HEK293 (cell line): ENCODE measurements around the gene QPCTL.
A peak's percentile ranks its signal among the peaks of the same experiment; 100 is the strongest.

Experiments
- BCL11B ChIP-seq: fragments of 450-650 bp; formaldehyde crosslinking; IDR thresholded peaks from 2 replicates; pipeline ENCODE4 v1.5.1; 2016; ENCODE audit warnings: low read depth, missing biosample characterization, missing genetic modification characterization
- EGR2 ChIP-seq: fragments of 450-650 bp; formaldehyde crosslinking; IDR thresholded peaks from 2 replicates; pipeline ENCODE4 v1.5.1; 2016; ENCODE audit warnings: low read depth, missing biosample characterization, missing genetic modification characterization
- FEZF1 ChIP-seq: fragments of 450-650 bp; formaldehyde crosslinking; IDR thresholded peaks from 2 replicates; pipeline ENCODE4 v1.5.1; 2016; ENCODE audit warnings: missing biosample characterization, missing genetic modification characterization
- GLI4 ChIP-seq: fragments of 450-650 bp; formaldehyde crosslinking; IDR thresholded peaks from 2 replicates; pipeline ENCODE4 v1.5.1; 2016; ENCODE audit warnings: missing biosample characterization, missing genetic modification characterization
- GLIS2 ChIP-seq: fragments of 450-650 bp; formaldehyde crosslinking; IDR thresholded peaks from 2 replicates; pipeline ENCODE4 v1.5.1; 2016; ENCODE audit warnings: missing biosample characterization, missing genetic modification characterization
- HOXC10 ChIP-seq: sonication (generic); formaldehyde crosslinking; IDR thresholded peaks from 2 replicates; pipeline ENCODE4 v1.8.1; 2023; ENCODE audit warnings: mild to moderate bottlenecking, missing genetic modification reagents
- IKZF3 ChIP-seq: fragments of 450-650 bp; IDR thresholded peaks from 2 replicates; pipeline ENCODE4 v1.5.0; 2018; ENCODE audit warnings: missing biosample characterization, mild to moderate bottlenecking, missing genetic modification characterization, moderate library complexity
- OVOL3 ChIP-seq: fragments of 450-650 bp; formaldehyde crosslinking; IDR thresholded peaks from 2 replicates; pipeline ENCODE4 v1.5.1; 2016; ENCODE audit warnings: missing biosample characterization, missing genetic modification characterization
- SETDB1 ChIP-seq: IDR thresholded peaks from one replicate; pipeline ENCODE4 v1.6.1; 2017; ENCODE audit warnings: mild to moderate bottlenecking, low read length, moderate library complexity, mixed read lengths; ENCODE audit not compliant: insufficient read length
- YY1 ChIP-seq: fragments of 450-650 bp; formaldehyde crosslinking; IDR thresholded peaks from 2 replicates; pipeline ENCODE4 v1.5.1; 2018; ENCODE audit warnings: missing biosample characterization, missing genetic modification characterization
- ZBTB1 ChIP-seq: fragments of 450-650 bp; formaldehyde crosslinking; IDR thresholded peaks from 2 replicates; pipeline ENCODE4 v1.5.1; 2016; ENCODE audit warnings: missing biosample characterization, missing genetic modification characterization
- ZBTB21 ChIP-seq: fragments of 450-650 bp; formaldehyde crosslinking; IDR thresholded peaks from 2 replicates; pipeline ENCODE4 v1.5.1; 2017; ENCODE audit warnings: missing biosample characterization, missing genetic modification characterization
- ZEB2 ChIP-seq: fragments of 450-650 bp; formaldehyde crosslinking; IDR thresholded peaks from 2 replicates; pipeline ENCODE4 v1.5.1; 2016; ENCODE audit warnings: missing biosample characterization, missing genetic modification characterization
- ZFP69B ChIP-seq: fragments of 450-650 bp; formaldehyde crosslinking; IDR thresholded peaks from 2 replicates; pipeline ENCODE4 v1.5.1; 2016; ENCODE audit warnings: missing biosample characterization, missing genetic modification characterization
- ZNF112 ChIP-seq: fragments of 450-650 bp; formaldehyde crosslinking; IDR thresholded peaks from 2 replicates; pipeline ENCODE4 v1.5.0; 2017; ENCODE audit warnings: missing biosample characterization, missing genetic modification characterization
- ZNF114 ChIP-seq: fragments of 450-650 bp; formaldehyde crosslinking; IDR thresholded peaks from 2 replicates; pipeline ENCODE4 v1.5.0; 2017; ENCODE audit warnings: missing biosample characterization, missing genetic modification characterization
- ZNF19 ChIP-seq: fragments of 450-650 bp; formaldehyde crosslinking; IDR thresholded peaks from 2 replicates; pipeline ENCODE4; 2016; ENCODE audit warnings: missing biosample characterization, missing genetic modification characterization, low read depth
- ZNF239 ChIP-seq: fragments of 450-650 bp; formaldehyde crosslinking; IDR thresholded peaks from 2 replicates; pipeline ENCODE4 v1.5.1; 2016; ENCODE audit warnings: missing biosample characterization, missing genetic modification characterization
- ZNF394 ChIP-seq: fragments of 450-650 bp; formaldehyde crosslinking; IDR thresholded peaks from 2 replicates; pipeline ENCODE4 v1.5.1; 2016; ENCODE audit warnings: missing biosample characterization, missing genetic modification characterization, mild to moderate bottlenecking, moderate library complexity, borderline replicate concordance
- ZNF423 ChIP-seq: fragments of 450-650 bp; formaldehyde crosslinking; IDR thresholded peaks from 2 replicates; pipeline ENCODE4 v1.5.1; 2016; ENCODE audit warnings: missing biosample characterization, missing genetic modification characterization
- ZNF433 ChIP-seq: fragments of 450-650 bp; formaldehyde crosslinking; IDR thresholded peaks from 2 replicates; pipeline ENCODE4 v1.5.1; 2016; ENCODE audit warnings: missing biosample characterization, missing genetic modification characterization, low read depth
- ZNF48 ChIP-seq: fragments of 450-650 bp; formaldehyde crosslinking; IDR thresholded peaks from 2 replicates; pipeline ENCODE4 v1.5.1; 2016; ENCODE audit warnings: missing biosample characterization, missing genetic modification characterization
- ZNF529 ChIP-seq: fragments of 450-650 bp; formaldehyde crosslinking; IDR thresholded peaks from 2 replicates; pipeline ENCODE4 v1.5.1; 2017; ENCODE audit warnings: missing genetic modification characterization, missing biosample characterization; ENCODE audit not compliant: insufficient replicate concordance
- ZNF624 ChIP-seq: fragments of 450-650 bp; formaldehyde crosslinking; IDR thresholded peaks from 2 replicates; pipeline ENCODE4 v1.5.1; 2017; ENCODE audit warnings: missing biosample characterization, missing genetic modification characterization
- ZNF747 ChIP-seq: fragments of 450-650 bp; formaldehyde crosslinking; IDR thresholded peaks from 2 replicates; pipeline ENCODE4 v1.5.1; 2016; ENCODE audit warnings: missing biosample characterization, missing genetic modification characterization
- ZSCAN16 ChIP-seq: fragments of 450-650 bp; formaldehyde crosslinking; IDR thresholded peaks from 2 replicates; pipeline ENCODE4 v1.5.1; 2016; ENCODE audit warnings: missing biosample characterization, missing genetic modification characterization
- ZSCAN30 ChIP-seq: fragments of 450-650 bp; IDR thresholded peaks from 2 replicates; pipeline ENCODE4 v1.5.1; 2018; ENCODE audit warnings: missing biosample characterization, mild to moderate bottlenecking, missing genetic modification characterization, moderate library complexity
- TF ChIP-seq, protein P1 (sequence below): fragments of 450-650 bp; formaldehyde crosslinking; IDR thresholded peaks from 2 replicates; pipeline ENCODE4 v1.5.1; 2016; ENCODE audit warnings: missing biosample characterization, missing genetic modification characterization
- TF ChIP-seq, protein P2 (sequence below): fragments of 450-650 bp; formaldehyde crosslinking; IDR thresholded peaks from 2 replicates; pipeline ENCODE4 v1.5.1; 2016; ENCODE audit warnings: missing biosample characterization, missing genetic modification characterization
- TF ChIP-seq, protein P3 (sequence below): fragments of 450-650 bp; formaldehyde crosslinking; IDR thresholded peaks from 2 replicates; pipeline ENCODE4 v1.5.1; 2016; ENCODE audit warnings: missing biosample characterization, missing genetic modification characterization
- TF ChIP-seq, protein P4 (sequence below): fragments of 450-650 bp; formaldehyde crosslinking; IDR thresholded peaks from 2 replicates; pipeline ENCODE4 v1.5.1; 2016; ENCODE audit warnings: missing biosample characterization, missing genetic modification characterization
- TF ChIP-seq, protein P5 (sequence below): fragments of 450-650 bp; formaldehyde crosslinking; IDR thresholded peaks from 2 replicates; pipeline ENCODE4 v1.5.1; 2016; ENCODE audit warnings: missing biosample characterization, missing genetic modification characterization
- TF ChIP-seq, protein P6 (sequence below): sonication (generic); formaldehyde crosslinking; IDR thresholded peaks from 2 replicates; pipeline ENCODE4 v1.8.1; 2022; ENCODE audit warnings: mild to moderate bottlenecking, moderate library complexity, missing genetic modification reagents

Gene QPCTL

DNA sequence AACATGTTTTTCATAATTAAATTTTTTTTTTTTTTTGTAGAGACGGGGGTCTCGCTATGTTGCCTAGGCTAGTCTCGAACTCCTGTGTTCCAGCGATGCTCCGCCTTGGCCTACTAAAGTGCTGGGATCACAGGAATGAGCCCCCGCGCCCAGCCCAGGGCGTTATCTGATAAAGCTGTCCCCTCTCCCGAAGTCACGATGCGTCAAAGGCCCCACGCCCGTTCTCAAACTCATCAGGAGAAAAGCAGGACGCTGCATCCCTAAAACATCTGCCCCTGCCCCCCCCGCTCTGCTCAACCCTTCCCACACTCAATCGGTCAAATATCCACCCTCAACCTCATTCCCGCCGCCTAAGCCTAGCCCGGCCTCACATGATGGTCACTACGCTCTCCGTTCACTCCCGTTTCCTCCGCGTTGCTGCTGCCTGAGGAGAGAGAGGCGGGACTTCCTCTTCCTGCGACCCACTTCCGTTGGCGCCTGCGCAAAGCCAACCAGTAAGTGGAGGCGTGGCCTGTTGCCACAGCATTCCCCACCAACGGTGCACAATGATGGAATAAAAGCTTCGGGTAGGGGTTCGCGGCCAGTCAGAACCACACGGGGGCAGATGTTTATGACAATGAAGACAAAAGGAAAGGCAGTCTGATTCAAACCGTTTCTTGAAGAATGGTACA, 815 bp upstream of the QPCTL start, which contains the start of gene SNRPD2 (continued):
- TF ChIP-seq, protein P1, sequence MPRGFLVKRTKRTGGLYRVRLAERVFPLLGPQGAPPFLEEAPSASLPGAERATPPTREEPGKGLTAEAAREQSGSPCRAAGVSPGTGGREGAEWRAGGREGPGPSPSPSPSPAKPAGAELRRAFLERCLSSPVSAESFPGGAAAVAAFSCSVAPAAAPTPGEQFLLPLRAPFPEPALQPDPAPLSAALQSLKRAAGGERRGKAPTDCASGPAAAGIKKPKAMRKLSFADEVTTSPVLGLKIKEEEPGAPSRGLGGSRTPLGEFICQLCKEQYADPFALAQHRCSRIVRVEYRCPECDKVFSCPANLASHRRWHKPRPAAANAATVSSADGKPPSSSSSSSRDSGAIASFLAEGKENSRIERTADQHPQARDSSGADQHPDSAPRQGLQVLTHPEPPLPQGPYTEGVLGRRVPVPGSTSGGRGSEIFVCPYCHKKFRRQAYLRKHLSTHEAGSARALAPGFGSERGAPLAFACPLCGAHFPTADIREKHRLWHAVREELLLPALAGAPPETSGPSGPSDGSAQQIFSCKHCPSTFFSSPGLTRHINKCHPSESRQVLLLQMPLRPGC (tag by site-specific recombination), result no peak
- TF ChIP-seq, protein P2, sequence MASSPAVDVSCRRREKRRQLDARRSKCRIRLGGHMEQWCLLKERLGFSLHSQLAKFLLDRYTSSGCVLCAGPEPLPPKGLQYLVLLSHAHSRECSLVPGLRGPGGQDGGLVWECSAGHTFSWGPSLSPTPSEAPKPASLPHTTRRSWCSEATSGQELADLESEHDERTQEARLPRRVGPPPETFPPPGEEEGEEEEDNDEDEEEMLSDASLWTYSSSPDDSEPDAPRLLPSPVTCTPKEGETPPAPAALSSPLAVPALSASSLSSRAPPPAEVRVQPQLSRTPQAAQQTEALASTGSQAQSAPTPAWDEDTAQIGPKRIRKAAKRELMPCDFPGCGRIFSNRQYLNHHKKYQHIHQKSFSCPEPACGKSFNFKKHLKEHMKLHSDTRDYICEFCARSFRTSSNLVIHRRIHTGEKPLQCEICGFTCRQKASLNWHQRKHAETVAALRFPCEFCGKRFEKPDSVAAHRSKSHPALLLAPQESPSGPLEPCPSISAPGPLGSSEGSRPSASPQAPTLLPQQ (tag by site-specific recombination), result peak; percentile 84
- peak; percentile 73 for TF ChIP-seq EGR2 (tag by site-specific recombination)
- no peak for TF ChIP-seq ZNF114 (tag by site-specific recombination)
- TF ChIP-seq, protein P3, sequence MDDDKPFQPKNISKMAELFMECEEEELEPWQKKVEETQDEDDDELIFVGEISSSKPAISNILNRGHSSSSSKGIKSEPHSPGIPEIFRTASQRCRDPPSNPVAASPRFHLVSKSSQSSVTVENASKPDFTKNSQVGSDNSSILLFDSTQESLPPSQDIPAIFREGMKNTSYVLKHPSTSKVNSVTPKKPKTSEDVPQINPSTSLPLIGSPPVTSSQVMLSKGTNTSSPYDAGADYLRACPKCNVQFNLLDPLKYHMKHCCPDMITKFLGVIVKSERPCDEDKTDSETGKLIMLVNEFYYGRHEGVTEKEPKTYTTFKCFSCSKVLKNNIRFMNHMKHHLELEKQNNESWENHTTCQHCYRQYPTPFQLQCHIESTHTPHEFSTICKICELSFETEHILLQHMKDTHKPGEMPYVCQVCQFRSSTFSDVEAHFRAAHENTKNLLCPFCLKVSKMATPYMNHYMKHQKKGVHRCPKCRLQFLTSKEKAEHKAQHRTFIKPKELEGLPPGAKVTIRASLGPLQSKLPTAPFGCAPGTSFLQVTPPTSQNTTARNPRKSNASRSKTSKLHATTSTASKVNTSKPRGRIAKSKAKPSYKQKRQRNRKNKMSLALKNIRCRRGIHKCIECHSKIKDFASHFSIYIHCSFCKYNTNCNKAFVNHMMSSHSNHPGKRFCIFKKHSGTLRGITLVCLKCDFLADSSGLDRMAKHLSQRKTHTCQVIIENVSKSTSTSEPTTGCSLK, result no peak
- no peak for TF ChIP-seq SETDB1
- no peak for TF ChIP-seq YY1 (tag by site-specific recombination)
- TF ChIP-seq GLIS2 (tag by site-specific recombination), result no peak
- no peak; the same call in 1 of the 2 replicates for TF ChIP-seq ZNF239 (tag by site-specific recombination)
- TF ChIP-seq ZNF433 (tag by site-specific recombination), result no peak
- no peak for TF ChIP-seq ZNF747 (tag by site-specific recombination)
- no peak for TF ChIP-seq ZNF19 (tag by site-specific recombination)
- no peak for TF ChIP-seq ZNF423
- TF ChIP-seq BCL11B (tag by site-specific recombination), result peak; percentile 59; the same call in 1 of the 2 replicates
- no peak for TF ChIP-seq OVOL3 (tag by site-specific recombination)
- TF ChIP-seq FEZF1 (tag by site-specific recombination), result no peak
- TF ChIP-seq ZNF394 (tag by site-specific recombination), result no peak
- TF ChIP-seq, protein P4, sequence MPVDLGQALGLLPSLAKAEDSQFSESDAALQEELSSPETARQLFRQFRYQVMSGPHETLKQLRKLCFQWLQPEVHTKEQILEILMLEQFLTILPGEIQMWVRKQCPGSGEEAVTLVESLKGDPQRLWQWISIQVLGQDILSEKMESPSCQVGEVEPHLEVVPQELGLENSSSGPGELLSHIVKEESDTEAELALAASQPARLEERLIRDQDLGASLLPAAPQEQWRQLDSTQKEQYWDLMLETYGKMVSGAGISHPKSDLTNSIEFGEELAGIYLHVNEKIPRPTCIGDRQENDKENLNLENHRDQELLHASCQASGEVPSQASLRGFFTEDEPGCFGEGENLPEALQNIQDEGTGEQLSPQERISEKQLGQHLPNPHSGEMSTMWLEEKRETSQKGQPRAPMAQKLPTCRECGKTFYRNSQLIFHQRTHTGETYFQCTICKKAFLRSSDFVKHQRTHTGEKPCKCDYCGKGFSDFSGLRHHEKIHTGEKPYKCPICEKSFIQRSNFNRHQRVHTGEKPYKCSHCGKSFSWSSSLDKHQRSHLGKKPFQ (tag by site-specific recombination), result no peak
- TF ChIP-seq, protein P5, sequence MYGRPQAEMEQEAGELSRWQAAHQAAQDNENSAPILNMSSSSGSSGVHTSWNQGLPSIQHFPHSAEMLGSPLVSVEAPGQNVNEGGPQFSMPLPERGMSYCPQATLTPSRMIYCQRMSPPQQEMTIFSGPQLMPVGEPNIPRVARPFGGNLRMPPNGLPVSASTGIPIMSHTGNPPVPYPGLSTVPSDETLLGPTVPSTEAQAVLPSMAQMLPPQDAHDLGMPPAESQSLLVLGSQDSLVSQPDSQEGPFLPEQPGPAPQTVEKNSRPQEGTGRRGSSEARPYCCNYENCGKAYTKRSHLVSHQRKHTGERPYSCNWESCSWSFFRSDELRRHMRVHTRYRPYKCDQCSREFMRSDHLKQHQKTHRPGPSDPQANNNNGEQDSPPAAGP, result peak; percentile 77; the same call in 1 of the 2 replicates
- no peak for TF ChIP-seq ZNF529 (tag by site-specific recombination)
- 0 out of 2 replicates have a peak, but pooled peaks have one; percentile 41 for TF ChIP-seq ZFP69B (tag by site-specific recombination)
- no peak; the same call in 1 of the 2 replicates for TF ChIP-seq ZEB2 (tag by site-specific recombination)
- TF ChIP-seq ZNF112 (tag by site-specific recombination), result no peak
- no peak for TF ChIP-seq ZNF48
- no peak for TF ChIP-seq ZSCAN30
- TF ChIP-seq ZSCAN16 (tag by site-specific recombination), result no peak
- TF ChIP-seq ZNF624 (tag by site-specific recombination), result no peak
- TF ChIP-seq GLI4 (tag by site-specific recombination), result no peak; the same call in 1 of the 2 replicates
- no peak for TF ChIP-seq ZBTB21 (tag by site-specific recombination)
- TF ChIP-seq ZBTB1 (tag by site-specific recombination), result no peak
- TF ChIP-seq, protein P6, sequence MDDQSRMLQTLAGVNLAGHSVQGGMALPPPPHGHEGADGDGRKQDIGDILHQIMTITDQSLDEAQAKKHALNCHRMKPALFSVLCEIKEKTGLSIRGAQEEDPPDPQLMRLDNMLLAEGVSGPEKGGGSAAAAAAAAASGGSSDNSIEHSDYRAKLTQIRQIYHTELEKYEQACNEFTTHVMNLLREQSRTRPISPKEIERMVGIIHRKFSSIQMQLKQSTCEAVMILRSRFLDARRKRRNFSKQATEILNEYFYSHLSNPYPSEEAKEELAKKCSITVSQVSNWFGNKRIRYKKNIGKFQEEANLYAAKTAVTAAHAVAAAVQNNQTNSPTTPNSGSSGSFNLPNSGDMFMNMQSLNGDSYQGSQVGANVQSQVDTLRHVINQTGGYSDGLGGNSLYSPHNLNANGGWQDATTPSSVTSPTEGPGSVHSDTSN (CRISPR knock-in tag), result 0 out of 2 replicates have a peak, but pooled peaks have one; percentile 68
- TF ChIP-seq IKZF3 (tag by site-specific recombination), result no peak
- TF ChIP-seq HOXC10 (CRISPR knock-in tag), result no peak
